GM12801 (cell line): ENCODE data around the gene MGAT5.

Experiments used
- TF ChIP-seq, protein P1 (sequence below): IDR thresholded peaks from one replicate; pipeline ENCODE4 v1.5.1; 2011; ENCODE audit warnings: control low read depth; ENCODE audit not compliant: insufficient read length; ENCODE audit errors: extremely low read depth

MGAT5 gene

DNA sequence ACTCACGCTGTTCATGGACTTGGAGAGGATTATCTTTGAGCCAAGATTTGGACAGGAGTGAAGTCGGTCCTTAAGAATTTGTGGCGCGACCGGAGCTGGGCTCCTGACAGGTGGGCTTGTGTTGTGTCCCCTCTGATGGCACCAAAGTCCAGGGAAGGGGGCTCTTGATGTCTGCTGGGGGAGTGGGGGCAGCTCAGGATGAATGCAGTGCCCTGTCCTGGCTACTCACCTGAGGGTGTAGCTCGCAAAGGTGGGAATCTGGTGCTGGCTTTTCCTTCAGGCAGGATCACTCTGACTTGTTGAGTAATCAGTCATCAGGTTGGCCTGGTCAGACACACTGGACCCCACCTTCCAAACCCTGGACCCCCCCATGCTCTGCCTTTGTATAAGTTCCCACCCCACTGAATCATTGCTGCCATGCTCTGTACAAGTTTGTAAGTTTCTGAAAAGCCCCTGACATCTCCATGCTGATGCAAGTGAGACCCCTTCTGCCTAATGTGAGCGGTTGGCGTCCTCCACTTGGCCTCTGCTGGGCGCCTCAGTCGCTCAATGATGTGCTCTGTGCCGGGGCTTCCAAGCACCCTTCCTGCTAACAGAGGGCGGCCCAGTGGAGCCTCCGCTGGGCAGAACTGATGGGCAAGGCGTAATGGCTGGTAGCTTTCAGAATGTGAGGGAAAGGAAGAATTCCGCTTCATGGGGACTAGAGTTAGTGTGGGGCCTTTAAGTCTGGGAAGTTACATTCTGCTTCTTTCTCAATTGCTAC is 196.1 kb downstream of the MGAT5 start:
- TF ChIP-seq, protein P1, sequence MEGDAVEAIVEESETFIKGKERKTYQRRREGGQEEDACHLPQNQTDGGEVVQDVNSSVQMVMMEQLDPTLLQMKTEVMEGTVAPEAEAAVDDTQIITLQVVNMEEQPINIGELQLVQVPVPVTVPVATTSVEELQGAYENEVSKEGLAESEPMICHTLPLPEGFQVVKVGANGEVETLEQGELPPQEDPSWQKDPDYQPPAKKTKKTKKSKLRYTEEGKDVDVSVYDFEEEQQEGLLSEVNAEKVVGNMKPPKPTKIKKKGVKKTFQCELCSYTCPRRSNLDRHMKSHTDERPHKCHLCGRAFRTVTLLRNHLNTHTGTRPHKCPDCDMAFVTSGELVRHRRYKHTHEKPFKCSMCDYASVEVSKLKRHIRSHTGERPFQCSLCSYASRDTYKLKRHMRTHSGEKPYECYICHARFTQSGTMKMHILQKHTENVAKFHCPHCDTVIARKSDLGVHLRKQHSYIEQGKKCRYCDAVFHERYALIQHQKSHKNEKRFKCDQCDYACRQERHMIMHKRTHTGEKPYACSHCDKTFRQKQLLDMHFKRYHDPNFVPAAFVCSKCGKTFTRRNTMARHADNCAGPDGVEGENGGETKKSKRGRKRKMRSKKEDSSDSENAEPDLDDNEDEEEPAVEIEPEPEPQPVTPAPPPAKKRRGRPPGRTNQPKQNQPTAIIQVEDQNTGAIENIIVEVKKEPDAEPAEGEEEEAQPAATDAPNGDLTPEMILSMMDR = no peak

DNA sequence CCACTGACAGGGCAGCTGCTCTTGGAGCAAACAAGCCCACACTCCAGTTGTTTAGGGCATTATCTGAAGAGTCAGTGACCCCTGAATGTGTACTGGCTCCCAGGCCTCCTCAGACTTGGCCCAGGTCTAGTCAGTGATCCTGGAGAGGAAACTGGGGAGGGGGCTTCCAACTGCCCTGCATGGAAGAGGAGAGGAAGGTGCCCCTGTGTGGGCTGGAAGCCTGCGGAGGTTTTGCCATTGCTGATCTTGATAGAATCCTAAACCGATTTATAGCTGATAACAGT is 197.4 kb downstream of the MGAT5 start:
- TF ChIP-seq, protein P1 = no peak

DNA sequence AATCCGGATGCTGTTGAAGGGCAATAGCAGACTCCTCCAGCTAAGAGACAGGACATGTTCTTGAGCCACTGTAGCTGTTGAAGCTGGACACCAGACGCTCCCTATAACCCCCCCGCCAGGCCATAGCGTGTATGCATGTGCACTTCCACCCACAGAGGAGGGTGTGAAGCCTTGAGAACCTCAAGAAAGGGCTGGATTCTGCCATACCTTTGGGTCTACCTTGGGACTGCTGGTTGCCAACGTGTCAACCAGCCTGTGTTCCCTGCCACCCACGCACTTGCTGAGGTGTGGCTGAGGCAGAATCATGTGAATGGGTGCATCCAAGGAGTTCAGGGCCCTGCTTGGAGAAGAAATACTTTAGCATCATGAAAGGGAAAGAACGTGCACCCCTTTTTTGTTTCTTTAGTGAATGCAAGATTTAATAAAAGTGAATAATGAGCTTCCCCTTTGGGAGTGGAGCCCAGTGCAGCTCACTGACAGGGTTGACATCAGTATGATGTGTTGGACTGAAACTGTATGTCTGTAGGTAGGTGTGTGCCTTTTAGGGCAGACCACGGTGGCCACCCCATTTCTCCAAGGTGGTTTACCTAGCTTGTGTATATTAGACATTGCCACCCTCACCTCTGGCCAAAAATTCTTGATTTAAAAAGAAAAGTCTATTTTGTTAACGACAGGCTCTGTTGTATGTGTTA is 198.3 kb downstream of the MGAT5 start:
- TF ChIP-seq, protein P1 = no peak

DNA sequence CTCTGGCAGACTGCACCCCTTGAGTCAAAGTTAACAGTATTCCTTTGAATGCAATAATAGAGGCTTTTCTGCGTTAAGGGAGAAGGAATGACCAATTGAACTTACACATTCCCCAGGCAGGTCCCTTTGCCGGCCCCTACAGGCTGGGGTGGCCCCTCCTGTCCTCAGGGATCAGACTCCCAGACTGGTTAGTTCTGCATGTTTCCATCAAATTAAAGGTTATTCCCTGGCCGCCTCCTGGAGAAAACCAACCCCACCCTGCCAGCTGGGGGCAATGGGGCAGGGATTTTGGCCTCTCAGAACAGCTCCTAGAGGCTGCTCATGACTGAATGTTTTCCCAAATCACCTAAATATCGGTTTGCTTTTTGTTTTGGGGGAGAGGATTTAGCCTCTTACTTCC is 199.6 kb downstream of the MGAT5 start:
- TF ChIP-seq, protein P1 = no peak

DNA sequence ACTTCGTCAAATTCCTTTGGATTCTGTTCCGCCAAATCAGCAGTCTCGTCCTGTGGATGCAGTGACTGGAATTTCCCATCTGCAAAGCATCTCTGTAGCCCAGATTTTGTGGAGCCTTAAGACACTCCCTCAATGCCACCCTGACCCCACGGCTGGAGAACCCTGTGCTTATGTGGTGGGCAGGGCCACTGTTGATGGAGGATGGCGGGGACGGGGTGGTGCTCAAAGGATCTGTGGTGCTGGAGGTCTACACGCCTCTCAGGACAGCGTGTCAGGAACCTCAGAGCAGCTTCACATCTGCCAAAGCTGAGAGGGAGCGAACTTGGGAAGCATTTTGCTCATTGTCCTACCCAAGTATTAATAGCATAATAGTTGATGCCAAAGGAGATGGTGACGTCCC is 200.1 kb downstream of the MGAT5 start:
- TF ChIP-seq, protein P1 = no peak

DNA sequence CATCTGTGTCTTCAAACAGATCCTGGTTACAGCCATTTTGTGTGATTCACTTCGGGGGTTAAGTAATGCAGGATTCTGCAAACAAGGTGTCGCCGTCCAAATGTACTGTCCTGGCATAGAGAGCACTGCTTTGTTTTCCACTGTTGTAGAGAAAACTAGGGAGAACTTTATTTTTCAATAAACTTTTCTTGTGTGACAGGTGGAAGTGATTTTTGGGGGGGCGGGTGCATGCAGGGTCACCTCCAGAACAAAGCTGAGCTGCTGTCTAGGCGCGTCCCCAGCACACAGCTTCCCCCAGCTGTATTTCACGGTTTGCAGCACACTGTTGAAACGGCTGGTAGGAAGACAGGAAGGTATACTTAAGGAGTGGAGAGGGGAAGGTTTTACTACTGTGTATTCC is 200.6 kb downstream of the MGAT5 start:
- TF ChIP-seq, protein P1 = no peak

DNA sequence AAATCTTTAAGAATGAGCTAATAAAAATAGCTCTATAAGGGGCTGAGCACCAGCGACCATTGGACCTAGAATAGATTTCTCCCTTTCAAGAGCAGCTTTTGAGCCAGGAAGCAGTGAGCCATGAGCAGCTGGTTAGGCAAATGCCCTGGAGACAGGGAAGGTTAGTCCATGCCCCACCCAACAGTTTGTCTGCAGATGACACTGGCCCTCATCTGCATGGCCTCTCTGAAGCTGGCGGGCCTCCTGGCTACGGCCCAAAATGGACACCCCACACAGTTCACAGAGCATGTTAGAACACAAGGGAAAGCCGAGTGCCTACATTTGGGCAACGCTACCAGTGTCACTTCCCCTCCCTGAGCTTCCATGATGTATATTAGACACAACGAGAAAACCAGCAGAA is 201.1 kb downstream of the MGAT5 start:
- TF ChIP-seq, protein P1 = no peak
